AG09309 (cell line): ENCODE measurements around the gene TRIO.

Experiments used
- DNase-seq: peaks from one replicate; pipeline ENCODE4 v3.0.0-alpha.2; 2010; ENCODE audit warnings: low read depth
- H3K4me3 ChIP-seq: 2 replicates; pipeline ENCODE4 v1.5.1; 2011; ENCODE audit warnings: mild to moderate bottlenecking, low read depth, low read length, moderate library complexity; ENCODE audit not compliant: control insufficient read depth
- CTCF ChIP-seq: IDR thresholded peaks from 2 replicates; pipeline ENCODE4 v1.5.1; 2011; ENCODE audit warnings: mild to moderate bottlenecking, low read depth, low read length, inconsistent platforms; ENCODE audit not compliant: insufficient read depth, control insufficient read depth; ENCODE audit errors: missing control alignments

TRIO gene

GRCh38 chr5:14438195-14438606 lies 295.1 kb downstream of the TRIO start:
- TF ChIP-seq CTCF, result no peak
- no peak for DNase-seq
- H3K4me3 ChIP-seq, result no peak overlapping the region

DNA sequence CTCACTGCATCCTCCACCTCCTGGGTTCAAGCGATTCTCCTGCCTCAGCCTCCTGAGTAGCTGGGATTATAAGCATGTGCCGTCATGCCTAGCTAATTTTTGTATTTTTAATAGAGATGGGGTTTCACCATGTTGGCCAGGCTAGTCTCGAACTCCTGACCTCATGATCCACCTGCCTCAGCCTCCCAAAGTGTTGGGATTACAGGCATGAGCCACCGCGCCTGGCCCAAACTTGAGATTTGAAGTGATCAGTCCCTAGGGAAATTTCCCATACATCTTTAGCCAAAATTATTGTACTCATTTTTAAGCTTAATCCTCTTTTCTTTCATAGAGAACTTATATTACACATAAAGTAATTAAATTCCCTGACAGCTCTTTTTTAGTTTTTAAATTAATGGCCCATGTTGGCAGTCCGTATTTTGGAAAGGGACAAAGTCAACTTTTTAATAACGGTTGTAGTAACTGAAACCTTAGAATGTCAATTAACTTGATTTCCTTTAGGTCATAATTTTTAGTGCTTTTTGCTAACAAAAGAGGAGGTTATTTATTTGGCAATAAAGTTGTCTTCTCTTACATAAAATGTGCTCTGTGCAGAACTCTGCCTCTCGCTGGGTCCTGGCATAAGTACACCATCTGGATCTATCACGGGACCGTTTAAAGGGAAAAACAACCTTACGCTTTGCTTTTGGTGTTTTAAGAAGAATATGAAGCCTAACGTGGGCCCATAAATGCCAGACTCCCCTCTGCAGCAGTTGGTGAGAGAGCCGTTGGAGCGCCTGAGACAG lies 296.1 kb downstream of the TRIO start:
- DNase-seq, result no peak
- no peak for TF ChIP-seq CTCF
- H3K4me3 ChIP-seq, result no peak overlapping the region

- DNase-seq, result no peak
- H3K4me3 ChIP-seq, result no peak overlapping the region
These were observed 297.1 kb downstream of the TRIO start for GRCh38 chr5:14440223-14440581.

GRCh38 chr5:14440582-14441431 lies 297.7 kb downstream of the TRIO start:
- peak; percentile 85 for DNase-seq
- H3K4me3 ChIP-seq, result peak overlapping the region; percentile 48
- TF ChIP-seq CTCF, result no peak

More at GRCh38 chr5:14440223-14440581, 297.1 kb downstream of the TRIO start:
- no peak for TF ChIP-seq CTCF

GRCh38 chr5:14441641-14442040 lies 298.5 kb downstream of the TRIO start:
- no peak for DNase-seq
- H3K4me3 ChIP-seq, result peak overlapping the region; percentile 48
- no peak for TF ChIP-seq CTCF

- H3K4me3 ChIP-seq, result no peak overlapping the region
- DNase-seq, result no peak
- no peak for TF ChIP-seq CTCF
These were observed 299.4 kb downstream of the TRIO start for GRCh38 chr5:14442536-14442935.
